A549 treated with ZK216348 at 1 μM for 4 hours (cell line): ENCODE data around the gene SLC7A9. TPM values are rescaled to one million over a fixed set of nuclear protein-coding genes. Genes with fewer than 3 reads are reported as not detected.

Experiments
- total RNA-seq: library from RNA; stranded (reverse); fragments of 200-300 nt; extraction: Qiagen RNA extraction; gene quantifications from 5 replicates; pipeline ENCODE4 v1.2.3, GENCODE V29; 2022; ENCODE audit warnings: low read depth

SLC7A9 gene
- total RNA-seq: 0.45 to 1.1 TPM (median 0.58 TPM) in 4 of 5 replicates, not detected in the other

GRCh38 chr19:32869369-32869965 is at the start of gene SLC7A9:
TSS of gene SLC7A9 (minus strand) at chr19:32869767. CDS start at chr19:32868534, 1,233 bp downstream.

Other genes with a start within 250 kb of the SLC7A9 start
- gene ANKRD27, start 194.6 kb downstream of the SLC7A9 start, total RNA-seq: 31.1 to 50.8 TPM (median 40.9 TPM) in 5 replicates
- gene RGS9BP, start 193.9 kb downstream of the SLC7A9 start, total RNA-seq: 0.33 to 0.54 TPM (median 0.41 TPM) in 5 replicates
- 28.1 to 42.8 TPM (median 37.1 TPM) in 5 replicates for gene NUDT19, start 177.9 kb downstream of the SLC7A9 start, total RNA-seq
- gene TDRD12, start 150.0 kb downstream of the SLC7A9 start, total RNA-seq: 0.12 to 0.25 TPM (median 0.19 TPM) in 5 replicates
- gene CEP89, start 102.2 kb upstream of the SLC7A9 start, total RNA-seq: 40.5 to 50.9 TPM (median 47.3 TPM) in 5 replicates
- gene FAAP24, start 102.5 kb upstream of the SLC7A9 start, total RNA-seq: 13.9 to 16.1 TPM (median 15.6 TPM) in 5 replicates
- 43.5 to 68.5 TPM (median 55.9 TPM) in 5 replicates for gene RHPN2, start 195.1 kb upstream of the SLC7A9 start, total RNA-seq
- 12.1 to 16.5 TPM (median 15.2 TPM) in 5 replicates for gene GPATCH1, start 211.4 kb upstream of the SLC7A9 start, total RNA-seq